HG03575 (cell line): ENCODE data around the gene KRT35.

ENCODE experiments used
- ATAC-seq: cut with Tn5 transposase; IDR thresholded peaks from one replicate; pipeline ENCODE4 v1.9.1; 2021; ENCODE audit not compliant: unreplicated experiment, insufficient number of reproducible peaks, low FRiP score; ENCODE audit errors: extremely low read depth

Gene KRT35

DNA sequence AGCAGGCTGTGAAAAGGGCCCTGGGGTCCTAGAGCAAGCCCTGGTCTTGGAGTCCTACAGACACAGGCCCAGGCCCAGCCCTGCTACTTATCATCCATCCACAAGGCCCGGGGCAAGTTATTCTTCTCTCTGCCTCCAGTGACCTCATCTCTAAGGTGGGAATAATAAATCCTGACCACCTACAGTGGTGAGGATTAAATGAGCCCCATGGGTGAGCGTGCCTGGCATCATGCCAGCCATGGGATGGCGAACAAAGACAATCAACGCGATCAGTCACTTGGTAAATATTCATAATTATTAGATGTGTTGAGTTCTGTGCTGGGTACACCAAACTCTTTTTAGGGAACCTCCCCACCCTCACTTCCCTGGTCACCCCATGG, 32.2 kb upstream of the KRT35 start:
- ATAC-seq: no peak

GRCh38 chr17:41512546-41513167, 31.7 kb upstream of the KRT35 start:
- no peak for ATAC-seq

DNA sequence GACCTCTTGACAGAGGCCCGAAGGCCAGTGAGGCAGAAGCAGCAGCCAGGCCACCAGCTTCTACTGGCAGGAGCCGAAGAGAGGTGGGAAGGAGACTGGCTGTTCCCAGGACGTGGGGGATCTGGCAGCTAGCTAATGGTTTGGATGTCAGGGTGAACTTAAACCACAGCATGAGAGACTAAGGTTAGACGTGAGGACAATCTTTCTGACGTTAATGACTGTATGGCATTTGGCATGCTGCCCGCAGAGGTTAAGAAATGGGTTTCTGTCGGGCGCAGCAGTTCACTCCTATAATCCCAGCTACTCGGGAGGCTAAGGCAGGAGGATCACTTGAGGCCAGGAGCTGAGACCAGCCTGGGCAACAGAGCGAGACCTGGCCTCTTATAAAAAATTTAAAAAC, 30.8 kb upstream of the KRT35 start:
- ATAC-seq: no peak

DNA sequence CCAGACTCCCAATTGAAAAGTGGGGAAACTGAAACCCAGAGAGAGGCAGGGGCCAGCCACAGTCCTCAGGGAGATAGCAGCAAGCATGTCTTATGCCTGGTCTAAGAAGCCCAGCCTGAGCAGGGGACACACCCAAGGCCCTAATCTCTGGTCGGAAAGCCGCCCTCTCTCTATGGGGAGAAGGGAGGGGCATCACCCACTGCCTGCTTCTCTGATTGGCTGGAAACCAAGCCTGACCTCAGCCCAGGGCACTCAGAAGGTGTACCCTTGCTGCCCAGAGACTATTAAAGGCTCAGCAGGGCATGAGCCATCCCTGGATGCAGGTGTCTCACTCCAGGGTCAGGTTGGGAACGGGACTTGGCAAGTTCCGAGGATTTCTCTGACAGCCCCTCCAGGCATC, 30.2 kb upstream of the KRT35 start:
- ATAC-seq: no peak

GRCh38 chr17:41510251-41511065, 29.5 kb upstream of the KRT35 start:
- ATAC-seq: no peak

DNA sequence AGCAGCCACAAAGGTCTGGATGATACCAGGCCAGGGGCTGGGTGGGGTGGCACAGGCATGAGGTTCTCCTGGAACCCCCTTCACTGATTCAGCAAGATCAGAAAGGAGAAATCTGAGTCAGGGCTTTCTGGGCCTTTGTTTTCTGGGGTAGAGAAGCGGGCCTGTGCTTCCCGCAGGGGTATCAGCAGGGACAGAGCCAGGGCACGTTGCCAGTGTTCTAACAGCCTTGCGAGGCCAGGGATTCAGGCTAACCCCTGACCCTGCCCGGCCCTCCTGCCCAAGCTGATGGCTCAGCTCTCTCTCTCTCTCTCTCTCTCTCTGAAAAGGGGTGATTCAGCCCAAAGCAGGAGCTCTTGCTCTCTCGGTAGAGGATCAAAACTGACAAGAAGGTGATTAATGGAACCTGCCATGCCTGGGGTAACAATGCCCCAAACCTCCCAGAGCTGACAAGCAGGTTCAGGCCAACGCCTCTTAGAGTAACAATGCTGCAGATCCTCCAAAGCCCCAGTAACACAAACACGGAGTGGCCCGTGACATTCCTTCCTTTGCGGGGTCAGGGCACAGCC, 26.4 kb upstream of the KRT35 start:
- ATAC-seq: no peak

GRCh38 chr17:41505809-41506767, 25.1 kb upstream of the KRT35 start:
- ATAC-seq: no peak

DNA sequence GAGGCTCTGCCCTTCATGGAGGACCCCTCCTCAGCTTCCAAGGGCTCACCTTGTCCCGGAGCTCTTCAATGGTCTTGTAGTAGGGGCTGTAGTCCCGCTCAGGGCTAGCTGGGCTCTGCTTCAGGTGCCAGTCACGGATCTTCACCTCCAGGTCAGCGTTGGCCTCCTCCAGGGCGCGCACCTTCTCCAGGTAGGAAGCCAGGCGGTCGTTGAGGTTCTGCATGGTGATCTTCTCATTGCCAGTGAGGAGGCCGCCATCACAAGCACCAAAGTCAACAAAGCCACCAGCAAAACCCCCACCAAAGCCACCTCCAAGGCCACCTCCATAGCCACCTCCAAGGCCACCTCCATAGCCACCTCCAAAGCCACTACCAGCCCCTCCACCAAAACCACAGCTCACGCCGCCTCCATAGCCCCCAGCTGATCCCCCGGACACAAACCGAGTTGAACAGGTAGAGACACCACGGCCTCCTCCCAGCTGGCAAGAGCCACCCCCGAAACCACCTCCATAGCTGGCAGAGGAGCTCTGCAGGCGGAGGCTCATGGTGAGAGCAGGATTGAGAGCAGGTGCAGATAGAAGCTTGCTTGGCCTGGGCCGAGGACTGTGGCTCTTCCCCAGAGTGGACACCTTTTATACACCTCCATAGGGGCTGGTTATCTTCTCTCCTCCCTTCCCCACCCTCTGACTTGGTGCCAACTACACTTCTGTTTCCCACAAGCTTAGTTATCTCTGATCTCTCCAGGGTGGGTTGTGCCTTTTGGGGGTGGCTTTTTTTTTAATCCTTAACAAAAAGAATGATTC, 24.3 kb upstream of the KRT35 start, which contains the start of gene KRT13:
TSS of gene KRT13 (minus strand) at position 606 of the 802 bp plus-strand sequence. CDS start at position 544, 62 bp downstream.
- no peak for ATAC-seq

DNA sequence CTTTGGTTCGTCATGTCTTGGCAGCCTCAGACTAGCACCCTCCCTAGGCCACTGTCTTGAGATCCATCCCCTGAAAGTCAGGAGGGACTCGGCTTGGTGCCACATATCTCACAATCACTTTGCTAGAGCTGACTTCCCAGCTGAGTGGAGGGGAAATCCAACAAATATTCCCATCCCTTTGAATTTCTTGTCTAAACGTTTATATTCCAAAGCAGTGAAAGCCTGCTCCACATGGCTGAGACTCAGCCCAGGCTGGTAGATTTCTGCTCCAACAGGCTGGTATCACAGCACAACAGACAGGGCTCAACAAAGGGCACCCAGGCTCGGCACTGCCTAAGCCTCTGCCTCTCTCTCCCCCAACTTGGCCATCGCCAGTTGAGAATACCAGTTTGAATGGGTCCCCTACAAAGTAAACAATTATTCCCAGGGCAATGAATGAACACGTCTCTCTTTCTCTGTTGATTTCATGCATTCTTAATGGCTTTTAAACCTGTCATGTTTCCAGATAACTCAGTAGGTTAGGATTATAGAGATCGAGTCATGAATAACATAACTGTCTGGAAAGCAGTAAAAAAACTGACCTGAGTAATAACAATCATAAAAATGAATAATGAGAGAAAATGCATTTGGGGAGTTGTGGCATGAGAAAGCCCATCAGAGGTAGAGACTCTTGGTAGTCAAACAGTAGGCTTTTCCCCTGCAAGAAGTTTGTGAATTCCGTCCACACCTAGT, 23.5 kb upstream of the KRT35 start:
- ATAC-seq: no peak

DNA sequence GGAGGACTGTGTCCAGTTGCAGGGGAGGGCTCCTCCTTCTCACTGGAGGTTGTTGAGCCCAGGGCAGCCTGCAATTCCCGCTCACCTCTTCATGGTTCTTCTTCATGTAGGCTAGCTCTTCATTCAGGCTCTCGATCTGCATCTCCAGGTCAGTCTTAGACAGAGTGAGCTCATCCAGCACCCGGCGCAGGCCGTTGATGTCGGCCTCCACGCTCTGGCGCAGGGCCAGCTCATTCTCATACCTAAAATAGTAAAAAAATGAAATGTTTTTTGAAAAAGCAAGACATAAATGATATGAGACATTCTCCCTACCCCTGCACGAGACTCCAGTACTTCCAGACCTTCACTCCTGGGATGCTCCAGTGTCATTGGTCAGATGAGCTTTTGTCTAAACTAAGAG, 22.3 kb upstream of the KRT35 start:
- no peak for ATAC-seq

- no peak for ATAC-seq
Observed at GRCh38 chr17:41500131-41500911, 19.4 kb upstream of the KRT35 start.

GRCh38 chr17:41499714-41500113, 18.8 kb upstream of the KRT35 start:
- no peak for ATAC-seq

GRCh38 chr17:41498276-41498675, 17.3 kb upstream of the KRT35 start:
- no peak for ATAC-seq

DNA sequence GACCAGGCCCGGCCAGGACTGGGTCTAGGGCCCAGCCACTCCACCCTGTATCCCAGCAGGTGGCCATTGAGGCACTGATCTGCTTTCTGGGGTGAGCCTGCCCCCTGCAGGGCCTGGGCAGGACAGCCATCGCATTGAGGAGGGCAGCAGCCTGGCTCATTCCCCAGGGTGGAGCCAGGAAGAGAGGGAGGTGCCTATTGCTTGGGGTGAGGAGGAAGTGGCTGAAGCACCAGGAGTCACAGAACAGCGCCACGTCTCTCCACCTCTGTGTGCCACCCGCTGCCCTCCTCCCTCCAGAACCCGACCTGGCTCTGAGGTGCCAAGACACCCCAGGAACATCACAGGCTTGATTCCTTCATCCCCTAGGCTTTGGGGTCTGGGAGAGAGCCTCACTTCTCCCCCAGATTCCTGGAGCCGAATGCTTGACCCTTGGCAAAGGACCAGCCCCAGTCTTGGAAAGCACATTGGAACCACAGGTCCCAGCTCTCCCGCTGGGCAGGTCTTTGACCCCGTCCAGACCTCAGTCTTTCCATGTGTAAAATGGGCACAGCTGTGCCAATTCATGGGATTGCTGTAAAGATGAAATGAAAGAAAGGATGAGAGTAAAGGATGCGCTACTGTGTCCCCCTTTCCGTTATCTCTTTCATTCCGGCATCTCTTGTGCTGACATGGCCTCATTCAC, 16.0 kb upstream of the KRT35 start:
- no peak for ATAC-seq

DNA sequence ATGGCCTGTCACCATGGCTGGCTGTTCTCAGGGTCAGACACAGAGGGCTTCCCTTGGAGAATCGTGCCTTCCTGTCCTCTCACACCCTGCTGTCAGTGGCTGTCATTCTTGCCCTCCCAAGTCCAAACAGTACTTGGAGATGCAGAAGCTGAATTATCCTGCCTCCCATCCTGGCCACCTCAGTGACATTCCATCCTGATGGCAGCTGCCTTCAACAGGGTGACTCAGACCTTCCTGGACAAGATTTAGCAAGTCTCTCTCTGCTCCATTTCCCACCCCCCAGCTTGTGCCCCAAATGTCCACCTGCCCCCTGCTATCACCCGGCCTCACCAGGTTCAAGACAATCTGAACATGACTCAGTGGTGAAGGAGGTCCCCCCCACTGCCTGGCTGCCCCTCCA, 13.6 kb upstream of the KRT35 start:
- no peak for ATAC-seq

- ATAC-seq: no peak
Observed at GRCh38 chr17:41492771-41493170, 11.8 kb upstream of the KRT35 start.

DNA sequence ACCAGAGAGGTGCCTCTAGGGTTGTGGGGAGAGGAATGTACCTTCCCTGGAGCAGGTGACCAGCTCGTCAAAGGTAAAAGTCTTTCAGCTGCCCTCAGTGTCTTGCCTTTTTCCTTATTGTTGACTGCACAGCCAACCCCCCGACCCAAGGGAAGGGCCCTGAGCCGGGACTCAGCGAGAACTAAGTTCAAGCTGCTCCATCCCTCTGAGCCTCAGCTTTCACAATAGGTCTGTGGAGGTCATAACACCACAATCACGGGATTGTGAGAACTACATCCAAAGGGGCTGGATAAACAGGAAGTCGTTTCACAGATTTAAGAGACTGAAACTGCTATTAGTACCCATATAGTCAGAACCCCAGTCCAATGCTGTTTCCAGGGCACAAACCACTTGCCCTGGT, 11.4 kb upstream of the KRT35 start:
- no peak for ATAC-seq
